Heart right ventricle (tissue), 16 donors: ENCODE data around the gene KCNE4. TPM values are rescaled to one million over a fixed set of nuclear protein-coding genes. Genes with fewer than 3 reads are reported as not detected.

Experiments used
- ATAC-seq, 8 donors: fragments of 200-7000 bp; cut with Tn5 transposase; one replicate each; pipeline ENCODE4 v1.9.1; 2020; ENCODE audit warnings: mild to moderate bottlenecking in 8 of 8, moderate library complexity in 8 of 8, moderate number of reproducible peaks in 1 of 8
- DNase-seq, 2 donors: peaks; one replicate each; pipeline ENCODE4 v3.0.0-alpha.2; 2020
- H3K27ac ChIP-seq, 10 donors: fragments of 200-600 bp; sonication (generic) in 2 of 10; one replicate each; pipeline versions ENCODE4 v1.5.0 to v1.8.0; 2020 to 2022; ENCODE audit warnings: mild to moderate bottlenecking in 3 of 10
- H3K27me3 ChIP-seq, 7 donors: fragments of 200-600 bp; one replicate each; pipeline ENCODE4 v1.8.0; 2021 to 2022; ENCODE audit warnings: mild to moderate bottlenecking in 2 of 7
- H3K36me3 ChIP-seq, 9 donors: fragments of 200-600 bp; sonication (generic) in 1 of 9; one replicate each; pipeline versions ENCODE4 v1.5.0 to v1.8.0; 2020 to 2022; ENCODE audit warnings: mild to moderate bottlenecking in 2 of 9
- H3K4me1 ChIP-seq, 9 donors: fragments of 200-600 bp; sonication (generic) in 1 of 9; one replicate each; pipeline versions ENCODE4 v1.5.0 to v1.8.0; 2020 to 2022; ENCODE audit warnings: mild to moderate bottlenecking in 4 of 9
- H3K4me3 ChIP-seq, 10 donors: fragments of 200-600 bp; sonication (generic) in 2 of 10; one replicate each; pipeline versions ENCODE4 v1.5.0 to v1.8.0; 2020 to 2022; ENCODE audit warnings: mild to moderate bottlenecking in 7 of 10, moderate library complexity in 2 of 10
- H3K9me3 ChIP-seq, 11 donors: fragments of 200-600 bp in 10 of 11; sonication (generic) in 2 of 11; one replicate each; pipeline versions ENCODE4 v1.5.0 to v1.8.0; 2013 to 2022; ENCODE audit warnings: mild to moderate bottlenecking in 2 of 11, control low read depth in 1 of 11, moderate library complexity in 1 of 11
- CTCF ChIP-seq, 9 donors: fragments of 200-600 bp; sonication (generic) in 2 of 9; IDR thresholded peaks; one replicate each; pipeline versions ENCODE4 v1.5.0 to v1.8.0; 2021 to 2022; ENCODE audit warnings: antibody characterized with exemption in 9 of 9, mild to moderate bottlenecking in 5 of 9, moderate library complexity in 1 of 9
- WGBS, 2 donors: extraction: QIAGEN DNeasy Blood & Tissue Kit; methylation state at CpG; one replicate each; pipeline ENCODE4 v1.1.7; 2013; ENCODE audit warnings: inconsistent platforms in 1 of 2; 5-methylcytosine and 5-hydroxymethylcytosine counted together
- intact Hi-C, 10 donors: fragments of 100-400 bp; cut with DNase I; formaldehyde crosslinking; loops; one replicate each; pipeline versions ENCODE4 v1.11.1 to v1.14.2; 2022
- polyA plus RNA-seq, 2 donors: library from polyadenylated mRNA; stranded (reverse); fragments of 200-250 nt; gene quantifications; one replicate each; pipeline ENCODE4 v1.2.3, GENCODE V29; 2013
- total RNA-seq, 10 donors: library from RNA; stranded (reverse); fragmentation: NEBNext Ultra II Directional in 3 of 10; extraction: Animal tissue kit (Norgen Biotek cat#: 25700) in 3 of 10; gene quantifications; one replicate each; pipeline versions ENCODE4 v1.2.1 to v1.2.4, GENCODE V29; 2021 to 2023
- donor health status: Arrhythmogenic right ventricular cardiomyopathy.
- donor health status: ischemic (EF 13 %, LVEDD 7.1; RV severe dilation, severe dysfunction).
- donor health status: healthy with polysubstance abuse.
- donor health status: DM: no; HTN: yes; CAD: no.
- donor health status: DM: no; HTN: no; CAD: no.
- donor health status: ischemic (EF 25% LVEDD 6.9; RV normal size, moderate dysfunction).
- donor health status: ischemic (EF 25% LVEDD 5.7; RV mildly dilated, moderate dysfunction).
- donor health status: healthy.
- donor health status: DM: yes; HTN: yes; CAD: no.
- donor health status: Ischemic cardiomyopathy.
- donor health status: ischemic (EF 35%, LVEDD 5.7; RV mildly dilated, moderate dysfunction).
- donor health status: nonischemic (EF 11% LVEDD 7.7; RV severe dilation, severe dysfunction).
- donor health status: DM: yes; HTN: yes; CAD: no.
- donor health status: PGD.
- donor health status: ischemic (EF 29% LVEDD 5.4; RV normal size, mild dysfunction).
- donor health status: nonischemic (EF 23%, LVEDD 6.1; RV moderate dilation, normal function).

Gene KCNE4
- total and polyA plus RNA-seq, 12 donors, result 0.28 to 5.2 (median 1.4) TPM

GRCh38 chr2:223041527-223042109 lies 10.4 kb upstream of the KCNE4 start:
- no peaks in the 10 kb centered on the region for H3K36me3 ChIP-seq
- intact Hi-C loops, result no loop called here
- WGBS, 2 donors, result 39 to 49% methylated on average over 4 of the region's 4 CpGs
- no peak overlapping the region for H3K4me3 ChIP-seq
- H3K27ac ChIP-seq, result peak overlapping the region in 6 of 10 donors; percentile 5 to 72 (median 55)
- H3K27me3 ChIP-seq, result no peaks in the 10 kb centered on the region
- H3K9me3 ChIP-seq, result no peaks in the 10 kb centered on the region
- peak; percentile 70 to 73 for DNase-seq
- no peak for TF ChIP-seq CTCF (IDR thresholded peaks at IDR 0.05)
- peaks cover 0 to 30% (median 8%) of the 10 kb centered on the region in 9 donors for H3K4me1 ChIP-seq
- ATAC-seq, result peak; percentile 72 to 98 (median 94)

DNA sequence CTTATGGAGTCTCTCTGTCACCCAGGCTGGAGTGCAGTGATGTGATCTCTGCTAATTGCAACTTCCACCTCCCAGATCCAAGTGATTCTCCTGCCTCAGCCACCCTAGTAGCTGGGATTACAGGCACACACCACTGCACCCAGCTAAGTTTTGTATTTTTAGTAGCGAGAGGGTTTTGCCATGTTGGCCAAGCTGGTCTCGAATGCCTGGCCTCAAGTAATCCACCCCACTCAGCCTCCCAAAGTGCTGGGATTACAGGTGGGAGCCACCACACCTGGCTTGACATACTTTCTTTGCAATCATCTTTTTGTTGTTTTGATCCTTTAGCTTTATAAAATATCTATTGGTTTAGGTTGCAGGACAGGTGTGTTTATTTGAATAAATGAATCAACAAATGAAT lies 9.7 kb upstream of the KCNE4 start:
- TF ChIP-seq CTCF (IDR thresholded peaks at IDR 0.05), result no peak
- no peak for DNase-seq
- no peaks in the 10 kb centered on the region for H3K36me3 ChIP-seq
- no peak for ATAC-seq
- no peaks in the 10 kb centered on the region for H3K9me3 ChIP-seq
- no peaks in the 10 kb centered on the region for H3K27me3 ChIP-seq
- peak overlapping the region in 4 of 10 donors; percentile 33 to 72 (median 62) for H3K27ac ChIP-seq
- no peak overlapping the region for H3K4me3 ChIP-seq
- intact Hi-C loops, result no loop called here
- peaks cover 0 to 37% (median 8%) of the 10 kb centered on the region in 9 donors for H3K4me1 ChIP-seq
- WGBS, 2 donors, result 96 to 100% methylated on average over 2 of the region's 2 CpGs

DNA sequence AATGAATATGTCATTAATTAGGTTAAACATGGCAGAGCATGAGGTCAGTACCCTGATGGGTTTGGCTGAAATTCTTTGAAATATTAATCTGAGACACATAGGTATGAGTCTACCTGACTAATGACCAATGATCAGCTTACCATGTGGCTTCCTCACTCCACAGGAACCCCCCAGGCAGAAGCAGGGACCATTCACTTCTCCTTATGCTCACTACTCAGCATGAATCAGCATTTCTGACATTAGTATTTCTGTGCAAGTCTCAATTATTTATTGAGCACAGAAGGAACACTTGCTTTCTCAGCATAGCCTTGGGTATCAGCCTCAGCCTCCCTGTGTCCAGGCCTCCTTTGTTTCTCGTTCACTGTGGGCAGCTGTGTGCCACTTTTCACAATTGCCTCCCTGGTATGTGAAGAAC lies 9.3 kb upstream of the KCNE4 start:
- Histone ChIP-seq H3K36me3 (no peaks in the 10 kb centered on the region), H3K4me1 (peaks cover 0 to 41% (median 8%) of the 10 kb centered on the region in 9 donors), H3K27ac (peak overlapping the region in 4 of 10 donors; percentile 8 to 66 (median 45)), H3K4me3 (no peak overlapping the region), H3K27me3 (no peaks in the 10 kb centered on the region), H3K9me3 (no peaks in the 10 kb centered on the region)
- WGBS, 2 donors, result 92 to 100% methylated on average over 1 of the region's 1 CpG
- no peak for ATAC-seq
- no peak for DNase-seq
- TF ChIP-seq CTCF (IDR thresholded peaks at IDR 0.05), result no peak
- intact Hi-C loops, result no loop called here

- H3K9me3 ChIP-seq, result no peaks in the 10 kb centered on the region
- H3K4me3 ChIP-seq, result no peak overlapping the region
- DNase-seq (peak in 1 of 2 donors; percentile 18), ATAC-seq (peak in 1 of 8 donors; percentile 40)
- H3K4me1 ChIP-seq, result peaks cover 0 to 48% (median 8%) of the 10 kb centered on the region in 9 donors
- peak overlapping the region in 3 of 10 donors; percentile 10 to 66 (median 33) for H3K27ac ChIP-seq
- WGBS, 2 donors, result 45 to 52% methylated on average over 7 of the region's 7 CpGs
- H3K27me3 ChIP-seq, result no peaks in the 10 kb centered on the region
- no peak for TF ChIP-seq CTCF (IDR thresholded peaks at IDR 0.05)
- intact Hi-C loops, result no loop called here
- no peaks in the 10 kb centered on the region for H3K36me3 ChIP-seq
Measured at GRCh38 chr2:223043164-223043941, 8.6 kb upstream of the KCNE4 start.
